HCT116 (cell line): ENCODE measurements around the gene EYA2. TPM values are rescaled to one million over a fixed set of nuclear protein-coding genes. Genes with fewer than 3 reads are reported as not detected.

ENCODE experiments used
- ATAC-seq: fragments of 200-7000 bp; cut with Tn5 transposase; 2 replicates; pipeline ENCODE4 v1.9.1; 2020; ENCODE audit warnings: mild to moderate bottlenecking, moderate library complexity
- BruUV-seq: library from RNA; stranded (reverse); fragments of 400-500 nt; replicated peaks from 2 replicates; lab custom pipeline; 2021; lab: Mats Ljungman, UMichigan
- CTCF ChIA-PET: fragments of 300-600 bp; sonication (Branson Sonifier 250); formaldehyde crosslinking; loops from one replicate; lab custom pipeline; 2021; ENCODE audit warnings: antibody characterized with exemption; lab: Charles Lee
- POLR2A ChIA-PET: fragments of 300-600, 350-600 bp; sonication (Branson Sonifier 250); formaldehyde crosslinking; loops from one replicate; lab custom pipeline; 2021; ENCODE audit warnings: antibody characterized with exemption; lab: Charles Lee
- RAD21 ChIA-PET, 2 experiments: fragments of 300-600 bp; sonication (Branson Sonifier 250); formaldehyde crosslinking; loops; one replicate each; lab custom pipeline; 2023; ENCODE audit warnings: low total read pairs in 2 of 2; ENCODE audit not compliant: uncharacterized antibody in 2 of 2, unreplicated experiment in 2 of 2, low non-redundant PET in 1 of 2; lab: Charles Lee
- DNase-seq: peaks from one replicate; pipeline ENCODE4 v3.0.0-alpha.2; 2010; ENCODE audit warnings: low read depth, low spot score
- H2AFZ ChIP-seq: fragments of 200-600 bp; shearing (Covaris generic), sonication (generic); 2 replicates; pipeline ENCODE4 v1.6.1; 2017; ENCODE audit warnings: low read depth, mixed run types, mixed read lengths, antibody characterized with exemption, low read length; ENCODE audit not compliant: poor library complexity, severe bottlenecking
- H3K27ac ChIP-seq: 2 replicates; pipeline ENCODE4 v1.5.1; 2012; ENCODE audit warnings: low read depth, low read length
- H3K27me3 ChIP-seq: fragments of 200-600 bp; sonication (generic); 2 replicates; pipeline ENCODE4 v1.6.1; 2016; ENCODE audit warnings: mixed run types, low read length, mixed read lengths; ENCODE audit not compliant: insufficient read depth
- H3K36me3 ChIP-seq, 2 experiments: fragments of 200-500 bp in 1 of 2; fragments of 200-600 bp in 1 of 2; sonication (Bioruptor generic) in 1 of 2; sonication (generic) in 1 of 2; 2 replicates each; pipeline versions ENCODE4 v1.5.1 to v1.6.1; 2014 to 2016; ENCODE audit warnings: low read length in 2 of 2, inconsistent platforms in 1 of 2, mixed read lengths in 1 of 2, mixed run types in 1 of 2; ENCODE audit not compliant: insufficient read depth in 2 of 2, control insufficient read depth in 1 of 2
- H3K4me1 ChIP-seq, 2 experiments: fragments of 200-600 bp in 1 of 2; sonication (generic) in 1 of 2; 2 replicates each; pipeline versions ENCODE4 v1.5.1 to v1.6.1; 2012 to 2017; ENCODE audit warnings: low read length in 2 of 2, inconsistent platforms in 1 of 2, mild to moderate bottlenecking in 1 of 2, mixed read lengths in 1 of 2, mixed run types in 1 of 2, moderate library complexity in 1 of 2; ENCODE audit not compliant: insufficient read depth in 2 of 2, control insufficient read depth in 1 of 2
- H3K4me2 ChIP-seq: fragments of 200-600 bp; sonication (generic); 2 replicates; pipeline ENCODE4 v1.6.1; 2017; ENCODE audit warnings: mixed run types, low read length, mixed read lengths
- H3K4me3 ChIP-seq, 2 experiments: fragments of 200-600 bp in 1 of 2; sonication (generic) in 1 of 2; replicated peaks in 1 of 2; 2 replicates each; pipeline ENCODE4 v1.5.1; 2011 to 2016; ENCODE audit warnings: low read length in 2 of 2, control low read depth in 1 of 2, low read depth in 1 of 2, mild to moderate bottlenecking in 1 of 2, mixed read lengths in 1 of 2, mixed run types in 1 of 2
- H3K79me2 ChIP-seq: fragments of 200-600 bp; sonication (generic); 2 replicates; pipeline ENCODE4 v1.6.1; 2017; ENCODE audit warnings: mild to moderate bottlenecking, mixed run types, low read length, moderate library complexity, mixed read lengths; ENCODE audit not compliant: insufficient read depth
- H3K9ac ChIP-seq: fragments of 200-600 bp; sonication (generic); 2 replicates; pipeline ENCODE4 v1.6.1; 2016; ENCODE audit warnings: low read length, mixed read lengths
- H3K9me2 ChIP-seq: fragments of 200-600 bp; sonication (generic), shearing (Covaris generic); 2 replicates; pipeline ENCODE4 v1.6.1; 2017; ENCODE audit warnings: mixed run types, mild to moderate bottlenecking, moderate library complexity; ENCODE audit not compliant: insufficient read depth
- H3K9me3 ChIP-seq, 2 experiments: fragments of 200-500 bp in 1 of 2; fragments of 200-600 bp in 1 of 2; sonication (Bioruptor generic) in 1 of 2; sonication (generic) in 1 of 2; 2 replicates each; pipeline ENCODE4 v1.6.1; 2014 to 2017; ENCODE audit warnings: low read length in 2 of 2, mixed read lengths in 2 of 2, inconsistent platforms in 1 of 2, low read depth in 1 of 2, mild to moderate bottlenecking in 1 of 2, mixed run types in 1 of 2, moderate library complexity in 1 of 2; ENCODE audit not compliant: control insufficient read depth in 1 of 2, insufficient read depth in 1 of 2
- H4K20me1 ChIP-seq: fragments of 200-600 bp; sonication (generic), shearing (Covaris generic); 2 replicates; pipeline ENCODE4 v1.6.1; 2017; ENCODE audit warnings: mixed run types, mild to moderate bottlenecking, moderate library complexity; ENCODE audit not compliant: insufficient read depth
- CEBPB ChIP-seq: IDR thresholded peaks from 2 replicates; pipeline ENCODE4 v1.6.1; 2012; ENCODE audit warnings: low read depth
- EGR1 ChIP-seq: IDR thresholded peaks from 2 replicates; pipeline ENCODE4 v1.6.1; 2012; ENCODE audit warnings: low read depth
- EZH2 ChIP-seq: fragments of 200-600 bp; sonication (generic); IDR thresholded peaks from 2 replicates; pipeline ENCODE4 v1.6.1; 2017; ENCODE audit warnings: antibody characterized with exemption, mixed run types
- EZH2phosphoT487 ChIP-seq: fragments of 200-600 bp; IDR thresholded peaks from 2 replicates; pipeline ENCODE4 v1.6.1; 2018; ENCODE audit warnings: antibody characterized with exemption, borderline replicate concordance
- JUND ChIP-seq: IDR thresholded peaks from 2 replicates; pipeline ENCODE4 v1.6.1; 2012
- POLR2AphosphoS5 ChIP-seq: IDR thresholded peaks from 2 replicates; pipeline ENCODE4 v1.6.1; 2011; ENCODE audit warnings: mild to moderate bottlenecking, low read depth, low read length, moderate library complexity
- RAD21 ChIP-seq: IDR thresholded peaks from 2 replicates; pipeline ENCODE4 v1.6.1; 2012; ENCODE audit warnings: low read depth, mild to moderate bottlenecking
- SIN3A ChIP-seq: IDR thresholded peaks from 2 replicates; pipeline ENCODE4 v1.6.1; 2012; ENCODE audit warnings: low read depth
- SP1 ChIP-seq: IDR thresholded peaks from 2 replicates; pipeline ENCODE4 v1.6.1; 2012; ENCODE audit warnings: low read depth
- TCF7L2 ChIP-seq: IDR thresholded peaks from 2 replicates; pipeline ENCODE4 v1.7.0; 2011; ENCODE audit warnings: borderline replicate concordance, inconsistent platforms; ENCODE audit not compliant: insufficient read depth, insufficient read length; ENCODE audit errors: extremely low read depth
- ZFX ChIP-seq: fragments of 450-650 bp; IDR thresholded peaks from 2 replicates; pipeline ENCODE4 v1.6.1; 2017
- ZNF274 ChIP-seq: fragments of 200-500 bp; sonication (Bioruptor generic); IDR thresholded peaks from 2 replicates; pipeline ENCODE4 v1.6.1; 2014; ENCODE audit warnings: mild to moderate bottlenecking, low read depth, low read length, inconsistent platforms
- intact Hi-C: fragments of 100-400 bp; cut with micrococcal nuclease; formaldehyde crosslinking; loops from 2 replicates; pipeline ENCODE4 v1.10.0; 2022
- total RNA-seq: library from RNA; stranded (reverse); gene quantifications from one replicate; pipeline ENCODE4 v1.2.1, GENCODE V29; 2021; ENCODE audit not compliant: unreplicated experiment
- TF ChIP-seq, protein P1 (sequence below): IDR thresholded peaks from 2 replicates; pipeline ENCODE4 v1.6.1; 2012; ENCODE audit warnings: low read depth
- TF ChIP-seq, protein P2 (sequence below): IDR thresholded peaks from 2 replicates; pipeline ENCODE4 v1.6.1; 2011; ENCODE audit warnings: mild to moderate bottlenecking, low read length, moderate library complexity; ENCODE audit not compliant: insufficient replicate concordance; ENCODE audit errors: extremely low read depth

Gene EYA2
- total RNA-seq, 1 experiment from 2014 or later: not detected

DNA sequence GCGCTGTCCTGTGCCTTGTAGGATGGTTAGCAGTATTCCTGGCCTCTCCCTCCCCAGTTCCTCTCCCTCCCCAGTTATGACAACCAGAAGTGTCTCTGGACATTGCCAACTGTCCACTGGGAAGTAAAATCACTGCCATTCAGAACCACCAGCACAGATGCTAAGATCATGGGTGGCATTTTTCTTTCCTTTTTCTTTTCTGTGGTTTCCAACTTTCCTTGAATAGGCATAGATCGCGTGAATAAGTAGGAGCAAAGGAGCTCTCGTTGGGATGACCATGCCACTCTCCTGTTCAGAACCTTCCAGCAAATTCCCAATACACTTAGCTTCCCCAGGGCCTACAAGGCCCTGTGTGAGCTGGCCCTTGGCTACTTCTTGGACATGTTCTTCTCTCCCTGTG, 59.0 kb downstream of the EYA2 start:
- no peaks in the 10 kb centered on the region for H3K9me3 ChIP-seq
- no peak overlapping the region for H2AFZ ChIP-seq
- POLR2A ChIA-PET: no interaction called here
- peaks cover 0 to 1% of the 10 kb centered on the region in 2 experiments; a peak in 1 of 4 replicates for H3K4me1 ChIP-seq
- H3K9ac ChIP-seq: no peak overlapping the region
- H4K20me1 ChIP-seq: no peaks in the 10 kb centered on the region
- no peaks in the 10 kb centered on the region for H3K9me2 ChIP-seq
- DNase-seq: no peak
- TF ChIP-seq SIN3A: no peak
- TF ChIP-seq EGR1: no peak
- no peak for TF ChIP-seq TCF7L2
- no peak for TF ChIP-seq CEBPB
- TF ChIP-seq ZFX: no peak
- TF ChIP-seq RAD21: no peak
- no peak for TF ChIP-seq EZH2
- TF ChIP-seq JUND: no peak
- no peak for TF ChIP-seq SP1
- no peak for TF ChIP-seq ZNF274
- no peak for TF ChIP-seq POLR2AphosphoS5
- TF ChIP-seq EZH2phosphoT487: no peak
- TF ChIP-seq, protein P1, sequence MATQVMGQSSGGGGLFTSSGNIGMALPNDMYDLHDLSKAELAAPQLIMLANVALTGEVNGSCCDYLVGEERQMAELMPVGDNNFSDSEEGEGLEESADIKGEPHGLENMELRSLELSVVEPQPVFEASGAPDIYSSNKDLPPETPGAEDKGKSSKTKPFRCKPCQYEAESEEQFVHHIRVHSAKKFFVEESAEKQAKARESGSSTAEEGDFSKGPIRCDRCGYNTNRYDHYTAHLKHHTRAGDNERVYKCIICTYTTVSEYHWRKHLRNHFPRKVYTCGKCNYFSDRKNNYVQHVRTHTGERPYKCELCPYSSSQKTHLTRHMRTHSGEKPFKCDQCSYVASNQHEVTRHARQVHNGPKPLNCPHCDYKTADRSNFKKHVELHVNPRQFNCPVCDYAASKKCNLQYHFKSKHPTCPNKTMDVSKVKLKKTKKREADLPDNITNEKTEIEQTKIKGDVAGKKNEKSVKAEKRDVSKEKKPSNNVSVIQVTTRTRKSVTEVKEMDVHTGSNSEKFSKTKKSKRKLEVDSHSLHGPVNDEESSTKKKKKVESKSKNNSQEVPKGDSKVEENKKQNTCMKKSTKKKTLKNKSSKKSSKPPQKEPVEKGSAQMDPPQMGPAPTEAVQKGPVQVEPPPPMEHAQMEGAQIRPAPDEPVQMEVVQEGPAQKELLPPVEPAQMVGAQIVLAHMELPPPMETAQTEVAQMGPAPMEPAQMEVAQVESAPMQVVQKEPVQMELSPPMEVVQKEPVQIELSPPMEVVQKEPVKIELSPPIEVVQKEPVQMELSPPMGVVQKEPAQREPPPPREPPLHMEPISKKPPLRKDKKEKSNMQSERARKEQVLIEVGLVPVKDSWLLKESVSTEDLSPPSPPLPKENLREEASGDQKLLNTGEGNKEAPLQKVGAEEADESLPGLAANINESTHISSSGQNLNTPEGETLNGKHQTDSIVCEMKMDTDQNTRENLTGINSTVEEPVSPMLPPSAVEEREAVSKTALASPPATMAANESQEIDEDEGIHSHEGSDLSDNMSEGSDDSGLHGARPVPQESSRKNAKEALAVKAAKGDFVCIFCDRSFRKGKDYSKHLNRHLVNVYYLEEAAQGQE: no peak
- TF ChIP-seq, protein P2, sequence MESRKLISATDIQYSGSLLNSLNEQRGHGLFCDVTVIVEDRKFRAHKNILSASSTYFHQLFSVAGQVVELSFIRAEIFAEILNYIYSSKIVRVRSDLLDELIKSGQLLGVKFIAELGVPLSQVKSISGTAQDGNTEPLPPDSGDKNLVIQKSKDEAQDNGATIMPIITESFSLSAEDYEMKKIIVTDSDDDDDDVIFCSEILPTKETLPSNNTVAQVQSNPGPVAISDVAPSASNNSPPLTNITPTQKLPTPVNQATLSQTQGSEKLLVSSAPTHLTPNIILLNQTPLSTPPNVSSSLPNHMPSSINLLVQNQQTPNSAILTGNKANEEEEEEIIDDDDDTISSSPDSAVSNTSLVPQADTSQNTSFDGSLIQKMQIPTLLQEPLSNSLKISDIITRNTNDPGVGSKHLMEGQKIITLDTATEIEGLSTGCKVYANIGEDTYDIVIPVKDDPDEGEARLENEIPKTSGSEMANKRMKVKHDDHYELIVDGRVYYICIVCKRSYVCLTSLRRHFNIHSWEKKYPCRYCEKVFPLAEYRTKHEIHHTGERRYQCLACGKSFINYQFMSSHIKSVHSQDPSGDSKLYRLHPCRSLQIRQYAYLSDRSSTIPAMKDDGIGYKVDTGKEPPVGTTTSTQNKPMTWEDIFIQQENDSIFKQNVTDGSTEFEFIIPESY: no peak
- CTCF ChIA-PET: no interaction called here
- no peak overlapping the region for H3K4me2 ChIP-seq
- H3K4me3 ChIP-seq: no peak overlapping the region
- no peaks in the 10 kb centered on the region for H3K79me2 ChIP-seq
- RAD21 ChIA-PET: no interaction called here
- no peak for ATAC-seq
- intact Hi-C loops: no loop called here
- H3K27ac ChIP-seq: no peak overlapping the region
- H3K27me3 ChIP-seq: peaks cover 8% of the 10 kb centered on the region; the same call in 1 of the 2 replicates
- no peaks in the 10 kb centered on the region for H3K36me3 ChIP-seq
- no TSS peak for BruUV-seq
